ENCODE results near the gene CLEC4G. TPM values are rescaled to one million over a fixed set of nuclear protein-coding genes. Genes with fewer than 3 reads are reported as not detected.

CLEC4G gene
- total RNA-seq, 1 donor from 2014 or later = 1.1 TPM

GRCh38 chr19:7731615-7732014, 295 bp downstream of the CLEC4G start:
- ATAC-seq (ENCODE audit: poor library complexity) (no peak), DNase-seq (no peak)
- intact Hi-C loops (cut with DNase I) = no loop called here

GRCh38 chr19:7731218-7731595, 703 bp downstream of the CLEC4G start:
- intact Hi-C loops (cut with DNase I) = no loop called here
- DNase-seq = peak; percentile 32
- no peak for ATAC-seq (ENCODE audit: poor library complexity)

- DNase-seq (peak; percentile 37), ATAC-seq (ENCODE audit: poor library complexity) (no peak)
- intact Hi-C loops (cut with DNase I) = no loop called here
Observed at GRCh38 chr19:7730286-7731217, 1.4 kb downstream of the CLEC4G start.

- DNase-seq = no peak
- no peak for ATAC-seq (ENCODE audit: poor library complexity)
- intact Hi-C loops (cut with DNase I) = no loop called here
Observed at GRCh38 chr19:7729831-7730285, 2.1 kb downstream of the CLEC4G start.

GRCh38 chr19:7729211-7729610, 2.7 kb downstream of the CLEC4G start:
- intact Hi-C loops (cut with DNase I) = no loop called here
- ATAC-seq (ENCODE audit: poor library complexity) = no peak
- DNase-seq = no peak

GRCh38 chr19:7725791-7726190, 6.1 kb downstream of the CLEC4G start:
- intact Hi-C loops (cut with DNase I) = no loop called here
- DNase-seq (no peak), ATAC-seq (ENCODE audit: poor library complexity) (no peak)

- intact Hi-C loops (cut with DNase I) = no loop called here
- ATAC-seq (ENCODE audit: poor library complexity) (no peak), DNase-seq (no peak)
Observed at GRCh38 chr19:7722231-7722651, 9.7 kb downstream of the CLEC4G start.

GRCh38 chr19:7720351-7720750, 11.6 kb downstream of the CLEC4G start:
- intact Hi-C loops (cut with DNase I) = no loop called here
- DNase-seq (no peak), ATAC-seq (ENCODE audit: poor library complexity) (no peak)

GRCh38 chr19:7718668-7719067, 13.2 kb downstream of the CLEC4G start:
- intact Hi-C loops (cut with DNase I) = no loop called here
- DNase-seq (no peak), ATAC-seq (ENCODE audit: poor library complexity) (no peak)

- no peak for DNase-seq
- intact Hi-C loops (cut with DNase I) = no loop called here
- no peak for ATAC-seq (ENCODE audit: poor library complexity)
Observed at GRCh38 chr19:7716762-7717161, 15.1 kb downstream of the CLEC4G start.

GRCh38 chr19:7715671-7716070, 16.2 kb downstream of the CLEC4G start:
- DNase-seq = no peak

GRCh38 chr19:7710616-7711015, 21.3 kb downstream of the CLEC4G start:
- ATAC-seq (ENCODE audit: poor library complexity) (no peak), DNase-seq (no peak)
- intact Hi-C loops (cut with DNase I) = no loop called here

More at GRCh38 chr19:7715671-7716070, 16.2 kb downstream of the CLEC4G start:
- intact Hi-C loops (cut with DNase I) = no loop called here
- ATAC-seq (ENCODE audit: poor library complexity) = no peak

GRCh38 chr19:7709932-7710460, 21.9 kb downstream of the CLEC4G start:
- intact Hi-C loops (cut with DNase I) = no loop called here
- no peak for DNase-seq
- no peak for ATAC-seq (ENCODE audit: poor library complexity)

- peak; percentile 26 for ATAC-seq (ENCODE audit: poor library complexity)
- intact Hi-C loops (cut with DNase I) = no loop called here
- DNase-seq = no peak
Observed at GRCh38 chr19:7706955-7707456, 24.9 kb downstream of the CLEC4G start.

- intact Hi-C loops (cut with DNase I) = no loop called here
- no peak for ATAC-seq (ENCODE audit: poor library complexity)
- DNase-seq = no peak
Observed at GRCh38 chr19:7706188-7706954, 25.5 kb downstream of the CLEC4G start.

GRCh38 chr19:7705387-7706187, 26.3 kb downstream of the CLEC4G start:
- intact Hi-C loops (cut with DNase I) = no loop called here
- peak; percentile 64 for ATAC-seq (ENCODE audit: poor library complexity)
- DNase-seq = peak; percentile 62

GRCh38 chr19:7704280-7705060, 27.4 kb downstream of the CLEC4G start:
- intact Hi-C loops (cut with DNase I) = no loop called here
- ATAC-seq (ENCODE audit: poor library complexity) (no peak), DNase-seq (no peak)

- intact Hi-C loops (cut with DNase I) = no loop called here
- DNase-seq (no peak), ATAC-seq (ENCODE audit: poor library complexity) (no peak)
Observed at GRCh38 chr19:7703332-7703731, 28.6 kb downstream of the CLEC4G start.

Data from Right ventricle myocardium superior (tissue), 1 donor.